ENCODE measurements around the gene PTMS. TPM values are rescaled to one million over a fixed set of nuclear protein-coding genes. Genes with fewer than 3 reads are reported as not detected.

PTMS gene
- total and polyA plus RNA-seq, 2 donors (not counting 3 experiments of a cell fraction or from before 2014, with no cell fraction given), result 555 to 661 TPM

- BruUV-seq (replicated peaks), result TSS peak; percentile 87
These were observed 42.4 kb upstream of the PTMS start, which contains the start of gene COPS7A for GRCh38 chr12:6723607-6724408. Gene COPS7A, plus strand, starts transcription at chr12:6724046. Its CDS starts 611 bp downstream, at chr12:6724657.

GRCh38 chr12:6724409-6724797, 41.8 kb upstream of the PTMS start:
- peaks cover 0 to 8% of the 10 kb centered on the region in 2 experiments for H3K36me3 ChIP-seq (ENCODE audit: control insufficient read depth in 2 of 2, extremely low read depth in 1 of 2, insufficient read depth in 2 of 2, low read length in 2 of 2)
- dilution Hi-C loops (cut with MboI; ENCODE audit: extremely low pct_ligation_motif_present, low sequenced_read_pairs) (no loop called here), intact Hi-C loops (cut with micrococcal nuclease) (loop anchor here (1.0 kb wide), 4 partner anchors 29 to 61 kb away; partner anchors contain the start of genes ING4, MLF2 and ZNF384)
- H3K9me3 ChIP-seq (replicated peaks; ENCODE audit: control insufficient read depth, insufficient read depth, low read length), result no peaks in the 10 kb centered on the region
- H3K4me3 ChIP-seq (replicated peaks in 1 of 3; ENCODE audit: insufficient read depth in 1 of 3, low read depth in 1 of 3, low read length in 3 of 3), result peak overlapping the region; percentile 1 to 48 (median 45)
- H3K27me3 ChIP-seq (ENCODE audit: control insufficient read depth in 2 of 2, insufficient read depth in 2 of 2, low read length in 2 of 2), result no peaks in the 10 kb centered on the region
- peak overlapping the region; percentile 47 for H3K4me2 ChIP-seq (ENCODE audit: insufficient read depth, low read length)
- ChIA-PET POLR2A (interaction anchor here (0.6 to 1.5 kb wide), 6 partner anchors 19 to 167 kb away, joined by 3 to 13 read pairs (median 4); partner anchors contain the start of genes CDCA3, MLF2, PTMS and ZNF384), CTCF (interaction anchor here (0.6 to 2.8 kb wide), 15 partner anchors 9 to 148 kb away, joined by 3 to 15 read pairs (median 4); partner anchors contain the start of genes CDCA3, MLF2, PTMS and USP5)
- H3K79me2 ChIP-seq (ENCODE audit: control insufficient read depth, insufficient read depth, low read length), result peaks cover 2% of the 10 kb centered on the region
- DNase-seq (ENCODE audit: low read depth, low spot score) (no peak), FAIRE-seq (no peak)
- H3K9ac ChIP-seq (replicated peaks; ENCODE audit: extremely low read depth, insufficient read depth, low read length), result peak overlapping the region; percentile 57
- TSS peak; percentile 64 for BruUV-seq (replicated peaks)
- peaks cover 11% of the 10 kb centered on the region for H3K4me1 ChIP-seq (ENCODE audit: control insufficient read depth, extremely low read depth, insufficient read depth, low read length)
- no peaks in the 10 kb centered on the region for H3K9me1 ChIP-seq (replicated peaks; ENCODE audit: control insufficient read depth, extremely low read depth, insufficient read depth, low read length)
- no peak for TF ChIP-seq MAX (IDR thresholded peaks at IDR 0.05; ENCODE audit: insufficient read depth, insufficient read length)
- no peak for TF ChIP-seq POLR2AphosphoS5 (IDR thresholded peaks at IDR 0.05; ENCODE audit: insufficient read depth, low read depth, low read length)
- no peak for TF ChIP-seq CTCF (IDR thresholded peaks at IDR 0.05; ENCODE audit: extremely low read depth in 1 of 2, insufficient read depth in 1 of 2, low read depth in 1 of 2, low read length in 2 of 2)
- H2AFZ ChIP-seq (ENCODE audit: low read depth, low read length), result peak overlapping the region; percentile 11
- peak overlapping the region; percentile 52 for H3K27ac ChIP-seq (ENCODE audit: insufficient read depth, low read depth, low read length)
- no peaks in the 10 kb centered on the region for H4K20me1 ChIP-seq (replicated peaks; ENCODE audit: control insufficient read depth, extremely low read depth, insufficient read depth, low read length)

More at GRCh38 chr12:6723607-6724408, 42.4 kb upstream of the PTMS start, which contains the start of gene COPS7A:
- Histone ChIP-seq H3K36me3 (ENCODE audit: control insufficient read depth in 2 of 2, extremely low read depth in 1 of 2, insufficient read depth in 2 of 2, low read length in 2 of 2) (peaks cover 0 to 3% of the 10 kb centered on the region in 2 experiments), H2AFZ (ENCODE audit: low read depth, low read length) (peak within 1 kb of the TSS; percentile 63), H3K9me1 (replicated peaks; ENCODE audit: control insufficient read depth, extremely low read depth, insufficient read depth, low read length) (no peaks in the 10 kb centered on the region), H3K79me2 (ENCODE audit: control insufficient read depth, insufficient read depth, low read length) (peaks cover 2% of the 10 kb centered on the region), H4K20me1 (replicated peaks; ENCODE audit: control insufficient read depth, extremely low read depth, insufficient read depth, low read length) (no peaks in the 10 kb centered on the region), H3K27ac (ENCODE audit: insufficient read depth, low read depth, low read length) (peak within 1 kb of the TSS; percentile 52), H3K4me2 (ENCODE audit: insufficient read depth, low read length) (peak within 1 kb of the TSS; percentile 70), H3K9ac (replicated peaks; ENCODE audit: extremely low read depth, insufficient read depth, low read length) (peak within 1 kb of the TSS; percentile 57), H3K9me3 (replicated peaks; ENCODE audit: control insufficient read depth, insufficient read depth, low read length) (no peaks in the 10 kb centered on the region), H3K4me1 (ENCODE audit: control insufficient read depth, extremely low read depth, insufficient read depth, low read length) (peaks cover 11% of the 10 kb centered on the region), H3K4me3 (replicated peaks in 1 of 3; ENCODE audit: insufficient read depth in 1 of 3, low read depth in 1 of 3, low read length in 3 of 3) (peak within 1 kb of the TSS; percentile 45 to 48 (median 47)), H3K27me3 (ENCODE audit: control insufficient read depth in 2 of 2, insufficient read depth in 2 of 2, low read length in 2 of 2) (no peaks in the 10 kb centered on the region)
- ChIA-PET CTCF (interaction anchor here (0.7 to 2.8 kb wide), 13 partner anchors 10 to 128 kb away, joined by 3 to 15 read pairs (median 4); partner anchors contain the start of genes CDCA3, MLF2, PTMS and USP5), POLR2A (interaction anchor here (0.6 to 1.5 kb wide), 5 partner anchors 29 to 167 kb away, joined by 3 to 13 read pairs (median 6); partner anchors contain the start of genes CDCA3, MLF2, PTMS and ZNF384)
- DNase-seq (ENCODE audit: low read depth, low spot score) (peak; percentile 98), FAIRE-seq (peak; percentile 99)
- TF ChIP-seq POLR2A (IDR thresholded peaks at IDR 0.05; ENCODE audit: low read depth, low read length), result peak; percentile 35
- no peak for TF ChIP-seq JUN (IDR thresholded peaks at IDR 0.05; ENCODE audit: borderline replicate concordance, insufficient read depth, insufficient read length, low read depth)
- TF ChIP-seq FOS (IDR thresholded peaks at IDR 0.05; ENCODE audit: borderline replicate concordance, insufficient read depth, low read length), result peak; percentile 14
- peak; percentile 98 for TF ChIP-seq MAX (IDR thresholded peaks at IDR 0.05; ENCODE audit: insufficient read depth, insufficient read length)
- peak; percentile 91 for TF ChIP-seq POLR2AphosphoS5 (IDR thresholded peaks at IDR 0.05; ENCODE audit: insufficient read depth, low read depth, low read length)
- peak; percentile 80 for TF ChIP-seq MYC (IDR thresholded peaks at IDR 0.05; ENCODE audit: low read depth, low read length)
- dilution Hi-C loops (cut with MboI; ENCODE audit: extremely low pct_ligation_motif_present, low sequenced_read_pairs), result no loop called here
- intact Hi-C loops (cut with micrococcal nuclease), result loop anchor here (1.0 kb wide), 5 partner anchors 29 to 107 kb away; partner anchors contain the start of genes ING4, MLF2 and ZNF384
